ENCODE measurements around the gene RNF150. TPM values are rescaled to one million over a fixed set of nuclear protein-coding genes. Genes with fewer than 3 reads are reported as not detected.

RNF150 gene
- total RNA-seq, 2 donors from 2014 or later: 11.7 to 12.3 TPM

- H3K4me1 ChIP-seq (replicated peaks): no peaks in the 10 kb centered on the region
- no peaks in the 10 kb centered on the region for H3K9me3 ChIP-seq
- H3K27me3 ChIP-seq (replicated peaks; ENCODE audit: insufficient read depth): no peaks in the 10 kb centered on the region
- no peak for TF ChIP-seq CTCF (IDR thresholded peaks at IDR 0.05)
- no peak for TF ChIP-seq POLR2A (IDR thresholded peaks at IDR 0.05)
- H3K27ac ChIP-seq: no peak overlapping the region
- no peaks in the 10 kb centered on the region for H3K36me3 ChIP-seq
- intact Hi-C loops (cut with DNase I): no loop called here
- no peak for DNase-seq (ENCODE audit: low spot score)
- no peak overlapping the region for H3K4me3 ChIP-seq
- WGBS: 87% methylated on average over 1 of the region's 1 CpG
Observed at GRCh38 chr4:141117935-141118334, 15.3 kb downstream of the RNF150 start.

DNA sequence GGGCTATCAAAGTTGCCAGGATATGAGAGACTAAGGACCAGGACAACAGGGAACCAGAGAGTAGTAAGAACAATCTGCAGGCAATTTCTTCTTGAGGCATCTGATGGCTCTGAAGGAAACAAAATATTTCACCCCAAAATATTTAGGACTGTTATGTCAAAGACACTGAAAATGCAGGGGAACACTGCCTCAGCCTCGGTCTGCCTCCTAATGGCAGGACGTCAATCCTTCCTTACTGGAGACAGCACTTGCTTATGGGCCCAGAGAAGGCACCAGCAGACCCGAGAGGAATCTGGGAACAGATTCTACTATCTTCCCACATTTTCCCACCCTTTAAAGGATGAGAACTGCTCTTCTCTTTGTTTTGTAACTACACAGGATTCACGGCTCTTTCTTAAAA, 23.3 kb downstream of the RNF150 start:
- no peaks in the 10 kb centered on the region for H3K27me3 ChIP-seq (replicated peaks; ENCODE audit: insufficient read depth)
- intact Hi-C loops (cut with DNase I): no loop called here
- no peaks in the 10 kb centered on the region for H3K4me1 ChIP-seq (replicated peaks)
- no peaks in the 10 kb centered on the region for H3K9me3 ChIP-seq
- 82% methylated on average over 4 of the region's 4 CpGs for WGBS
- no peaks in the 10 kb centered on the region for H3K36me3 ChIP-seq
- no peak overlapping the region for H3K4me3 ChIP-seq
- TF ChIP-seq POLR2AphosphoS5 (IDR thresholded peaks at IDR 0.05) (no peak), CTCF (IDR thresholded peaks at IDR 0.05) (no peak), POLR2A (IDR thresholded peaks at IDR 0.05) (no peak)
- H3K27ac ChIP-seq: no peak overlapping the region
- DNase-seq (ENCODE audit: low spot score): no peak

GRCh38 chr4:141107927-141108326, 25.3 kb downstream of the RNF150 start:
- intact Hi-C loops (cut with DNase I): no loop called here
- H3K4me1 ChIP-seq (replicated peaks): no peaks in the 10 kb centered on the region
- no peak for DNase-seq (ENCODE audit: low spot score)
- no peak overlapping the region for H3K27ac ChIP-seq
- H3K36me3 ChIP-seq: no peaks in the 10 kb centered on the region
- no peaks in the 10 kb centered on the region for H3K9me3 ChIP-seq
- H3K4me3 ChIP-seq: no peak overlapping the region
- WGBS: 98% methylated on average over 3 of the region's 3 CpGs
- no peak for TF ChIP-seq CTCF (IDR thresholded peaks at IDR 0.05)
- TF ChIP-seq POLR2A (IDR thresholded peaks at IDR 0.05): no peak
- TF ChIP-seq POLR2AphosphoS5 (IDR thresholded peaks at IDR 0.05): no peak
- no peaks in the 10 kb centered on the region for H3K27me3 ChIP-seq (replicated peaks; ENCODE audit: insufficient read depth)

GRCh38 chr4:141102367-141102766, 30.9 kb downstream of the RNF150 start:
- TF ChIP-seq CTCF (IDR thresholded peaks at IDR 0.05): no peak
- no peak overlapping the region for H3K27ac ChIP-seq
- H3K9me3 ChIP-seq: no peaks in the 10 kb centered on the region
- no peaks in the 10 kb centered on the region for H3K4me1 ChIP-seq (replicated peaks)
- no peak for DNase-seq (ENCODE audit: low spot score)
- H3K4me3 ChIP-seq: no peak overlapping the region
- WGBS: 98% methylated on average over 3 of the region's 3 CpGs
- intact Hi-C loops (cut with DNase I): no loop called here
- H3K36me3 ChIP-seq: no peaks in the 10 kb centered on the region
- no peaks in the 10 kb centered on the region for H3K27me3 ChIP-seq (replicated peaks; ENCODE audit: insufficient read depth)

- 91% methylated on average over 4 of the region's 4 CpGs for WGBS
- H3K9me3 ChIP-seq: no peaks in the 10 kb centered on the region
- no peak for DNase-seq (ENCODE audit: low spot score)
- no peak overlapping the region for H3K27ac ChIP-seq
- no peak overlapping the region for H3K4me3 ChIP-seq
- H3K4me1 ChIP-seq (replicated peaks): no peaks in the 10 kb centered on the region
- no peaks in the 10 kb centered on the region for H3K27me3 ChIP-seq (replicated peaks; ENCODE audit: insufficient read depth)
- no peak for TF ChIP-seq POLR2A (IDR thresholded peaks at IDR 0.05)
- TF ChIP-seq CTCF (IDR thresholded peaks at IDR 0.05): no peak
- no peak for TF ChIP-seq POLR2AphosphoS5 (IDR thresholded peaks at IDR 0.05)
- H3K36me3 ChIP-seq: no peaks in the 10 kb centered on the region
- intact Hi-C loops (cut with DNase I): no loop called here
Observed at GRCh38 chr4:141101511-141101910, 31.8 kb downstream of the RNF150 start.
